HEK293 (cell line): ENCODE data around the gene TAS2R38.

Experiments
- CTCF ChIA-PET: fragments of 350-600 bp; formaldehyde crosslinking; extraction: SDS; loops from one replicate; lab custom pipeline; 2021; ENCODE audit warnings: antibody characterized with exemption; lab: Yijun Ruan, JAX
- POLR2A ChIA-PET: fragments of 300-600 bp; formaldehyde crosslinking; extraction: SDS; loops from one replicate; lab custom pipeline; 2020; ENCODE audit warnings: antibody characterized with exemption, inconsistent platforms; lab: Yijun Ruan, JAX
- H3K27ac ChIP-seq: fragments of 200-500 bp; sonication (Bioruptor generic); 2 replicates; pipeline ENCODE4 v1.5.1; 2014; ENCODE audit warnings: low read depth, low read length, control low read depth, inconsistent platforms; ENCODE audit errors: extremely low read depth
- H3K36me3 ChIP-seq, 2 experiments: fragments of 200-500 bp in 1 of 2; sonication (Bioruptor generic) in 1 of 2; 1 replicate in 1 of 2; 2 replicates in 1 of 2; pipeline ENCODE4 v1.5.1; 2014 to 2017; ENCODE audit warnings: inconsistent platforms in 2 of 2, low read length in 2 of 2; ENCODE audit not compliant: control insufficient read depth in 2 of 2, insufficient read depth in 1 of 2
- H3K4me1 ChIP-seq: fragments of 200-500 bp; sonication (Bioruptor generic); 2 replicates; pipeline ENCODE4 v1.5.1; 2014; ENCODE audit warnings: mild to moderate bottlenecking, low read length, inconsistent platforms; ENCODE audit not compliant: control insufficient read depth, insufficient read depth
- H3K4me3 ChIP-seq: 2 replicates; pipeline ENCODE4 v1.5.1; 2011; ENCODE audit warnings: low read depth, mild to moderate bottlenecking, control low read depth, low read length, moderate library complexity
- H3K9me3 ChIP-seq: fragments of 200-500 bp; sonication (Bioruptor generic); 2 replicates; pipeline ENCODE4 v1.5.1; 2014; ENCODE audit warnings: low read depth, low read length, inconsistent platforms; ENCODE audit not compliant: control insufficient read depth, insufficient read depth
- ATF2 ChIP-seq: fragments of 450-650 bp; formaldehyde crosslinking; IDR thresholded peaks from 2 replicates; pipeline ENCODE4 v1.5.1; 2016; ENCODE audit warnings: missing biosample characterization, missing genetic modification characterization, low read depth
- CTCF ChIP-seq: fragments of 450-650 bp; formaldehyde crosslinking; IDR thresholded peaks from 2 replicates; pipeline ENCODE4 v1.5.1; 2016; ENCODE audit warnings: missing biosample characterization, missing genetic modification characterization
- HOXA7 ChIP-seq: sonication (generic); formaldehyde crosslinking; IDR thresholded peaks from 2 replicates; pipeline ENCODE4 v1.8.1; 2022; ENCODE audit warnings: missing genetic modification reagents, borderline replicate concordance
- OVOL3 ChIP-seq: fragments of 450-650 bp; formaldehyde crosslinking; IDR thresholded peaks from 2 replicates; pipeline ENCODE4 v1.5.1; 2016; ENCODE audit warnings: missing biosample characterization, missing genetic modification characterization
- ZBTB11 ChIP-seq: fragments of 450-650 bp; formaldehyde crosslinking; conservative IDR thresholded peaks from 2 replicates; pipeline ENCODE4 v1.5.1; 2016; ENCODE audit warnings: low read depth, missing biosample characterization, missing genetic modification characterization
- ZNF114 ChIP-seq: fragments of 450-650 bp; formaldehyde crosslinking; IDR thresholded peaks from 2 replicates; pipeline ENCODE4 v1.5.0; 2017; ENCODE audit warnings: missing biosample characterization, missing genetic modification characterization
- ZNF157 ChIP-seq: fragments of 450-650 bp; formaldehyde crosslinking; IDR thresholded peaks from 2 replicates; pipeline ENCODE4 v1.5.1; 2016; ENCODE audit warnings: missing biosample characterization, missing genetic modification characterization
- ZNF223 ChIP-seq: fragments of 450-650 bp; formaldehyde crosslinking; IDR thresholded peaks from 2 replicates; pipeline ENCODE4 v1.5.1; 2016; ENCODE audit warnings: missing biosample characterization, missing genetic modification characterization
- ZNF239 ChIP-seq: fragments of 450-650 bp; formaldehyde crosslinking; IDR thresholded peaks from 2 replicates; pipeline ENCODE4 v1.5.1; 2016; ENCODE audit warnings: missing biosample characterization, missing genetic modification characterization
- ZNF24 ChIP-seq: fragments of 450-650 bp; formaldehyde crosslinking; IDR thresholded peaks from 2 replicates; pipeline ENCODE4 v1.5.1; 2016; ENCODE audit warnings: missing biosample characterization, missing genetic modification characterization
- ZNF302 ChIP-seq: fragments of 450-650 bp; formaldehyde crosslinking; IDR thresholded peaks from 2 replicates; pipeline ENCODE4 v1.5.1; 2016; ENCODE audit warnings: missing biosample characterization, missing genetic modification characterization, low read depth
- ZNF335 ChIP-seq: fragments of 450-650 bp; formaldehyde crosslinking; conservative IDR thresholded peaks from 2 replicates; pipeline ENCODE4 v1.5.1; 2016; ENCODE audit warnings: missing biosample characterization, missing genetic modification characterization
- ZNF510 ChIP-seq: fragments of 450-650 bp; formaldehyde crosslinking; IDR thresholded peaks from 2 replicates; pipeline ENCODE4 v1.5.1; 2018; ENCODE audit warnings: mild to moderate bottlenecking, missing genetic modification characterization, missing biosample characterization; ENCODE audit not compliant: insufficient replicate concordance
- ZNF621 ChIP-seq: fragments of 450-650 bp; formaldehyde crosslinking; IDR thresholded peaks from 2 replicates; pipeline ENCODE4 v1.5.1; 2017; ENCODE audit warnings: missing biosample characterization, missing genetic modification characterization
- ZNF639 ChIP-seq: fragments of 450-650 bp; formaldehyde crosslinking; IDR thresholded peaks from 2 replicates; pipeline ENCODE4 v1.5.1; 2016; ENCODE audit warnings: missing biosample characterization, missing genetic modification characterization
- ZNF654 ChIP-seq: fragments of 450-650 bp; formaldehyde crosslinking; IDR thresholded peaks from 2 replicates; pipeline ENCODE4 v1.5.1; 2016; ENCODE audit warnings: low read depth, missing biosample characterization, missing genetic modification characterization
- ZNF692 ChIP-seq: fragments of 450-650 bp; formaldehyde crosslinking; IDR thresholded peaks from 2 replicates; pipeline ENCODE4 v1.5.1; 2016; ENCODE audit warnings: missing biosample characterization, missing genetic modification characterization

Gene TAS2R38

GRCh38 chr7:141974831-141975230 lies 1.3 kb upstream of the TAS2R38 start:
- CTCF ChIA-PET: interaction anchor here (0.6 to 5.6 kb wide), 34 partner anchors 9 to 485 kb away, joined by 3 to 70 read pairs (median 5); no protein-coding TSS in a partner anchor
- Histone ChIP-seq H3K4me1 (no peaks in the 10 kb centered on the region), H3K9me3 (no peaks in the 10 kb centered on the region), H3K36me3 (no peaks in the 10 kb centered on the region), H3K4me3 (no peak overlapping the region), H3K27ac (no peak overlapping the region)
- TF ChIP-seq ZNF223 (no peak), OVOL3 (tag by site-specific recombination) (no peak), ZNF114 (no peak), ZNF692 (tag by site-specific recombination) (no peak), ZBTB11 (tag by site-specific recombination) (no peak), ZNF24 (tag by site-specific recombination) (no peak), ZNF239 (tag by site-specific recombination) (no peak), ZNF335 (tag by site-specific recombination) (no peak), ZNF654 (tag by site-specific recombination) (peak; percentile 44), HOXA7 (CRISPR knock-in tag) (no peak), ZNF510 (tag by site-specific recombination) (no peak), CTCF (tag by site-specific recombination) (0 out of 2 replicates have a peak, but pooled peaks have one; percentile 30), ZNF621 (tag by site-specific recombination) (no peak), ZNF157 (tag by site-specific recombination) (no peak), ZNF639 (tag by site-specific recombination) (no peak)
- POLR2A ChIA-PET: no interaction called here

GRCh38 chr7:141960687-141961422 lies 12.7 kb downstream of the TAS2R38 start:
- Histone ChIP-seq H3K9me3 (no peaks in the 10 kb centered on the region), H3K4me1 (no peaks in the 10 kb centered on the region), H3K36me3 (no peaks in the 10 kb centered on the region), H3K27ac (no peak overlapping the region)
- no peak for TF ChIP-seq ZNF302 (tag by site-specific recombination)
- TF ChIP-seq ATF2: peak; percentile 37; the same call in 1 of the 2 replicates
- TF ChIP-seq, all 188 proteins: peak for 1
- H3K4me3 ChIP-seq: no peak overlapping the region
- CTCF ChIA-PET: interaction anchor here (1.7 kb wide), 1 partner anchor 15 kb away, joined by 5 read pairs; no protein-coding TSS in a partner anchor
- POLR2A ChIA-PET: no interaction called here
